NCI-H2171 treated with DMSO at 0.1 percent for 48 hours (cell line): Measurements from ENCODE around the gene ZIM2.

ENCODE experiments used
- DNase-seq: peaks from one replicate; lab custom pipeline; 2025; lab: John Stamatoyannopoulos, UW

Gene ZIM2

DNA sequence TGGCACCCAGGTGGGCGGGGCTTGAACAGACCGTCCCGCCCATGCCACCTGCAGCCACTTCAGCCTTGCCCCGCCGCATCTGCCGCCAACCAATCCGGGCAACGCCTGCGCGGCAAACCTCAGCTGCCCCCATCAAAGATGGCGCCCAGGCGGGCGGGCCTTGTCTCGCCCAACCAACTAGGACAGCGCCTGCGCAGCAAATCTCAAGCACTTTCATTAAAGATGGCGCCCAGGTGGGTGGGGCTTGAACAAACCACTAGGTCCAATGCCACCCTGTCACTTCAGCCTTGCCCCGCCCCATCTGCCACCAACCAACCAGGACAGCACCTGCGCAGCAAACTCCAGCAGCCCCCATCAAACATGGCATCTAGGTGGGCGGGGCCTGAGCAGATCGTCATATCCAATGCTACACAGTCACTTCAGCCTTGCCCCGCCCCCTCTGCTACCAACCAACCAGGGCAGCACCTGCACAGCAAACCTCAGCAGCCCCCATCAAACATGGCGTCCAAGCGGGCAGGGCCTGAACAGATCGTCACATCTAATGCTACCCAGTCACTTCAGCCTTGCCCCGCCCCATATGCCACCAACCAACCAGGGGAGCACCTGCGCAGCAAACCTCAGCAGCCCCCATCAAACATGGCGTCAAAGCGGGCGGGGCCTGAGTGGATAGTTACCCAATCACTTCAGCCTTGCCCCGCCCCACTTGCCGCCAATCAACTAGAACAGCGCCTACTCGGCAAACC lies 1.4 kb downstream of the ZIM2 start:
- DNase-seq = no peak

DNA sequence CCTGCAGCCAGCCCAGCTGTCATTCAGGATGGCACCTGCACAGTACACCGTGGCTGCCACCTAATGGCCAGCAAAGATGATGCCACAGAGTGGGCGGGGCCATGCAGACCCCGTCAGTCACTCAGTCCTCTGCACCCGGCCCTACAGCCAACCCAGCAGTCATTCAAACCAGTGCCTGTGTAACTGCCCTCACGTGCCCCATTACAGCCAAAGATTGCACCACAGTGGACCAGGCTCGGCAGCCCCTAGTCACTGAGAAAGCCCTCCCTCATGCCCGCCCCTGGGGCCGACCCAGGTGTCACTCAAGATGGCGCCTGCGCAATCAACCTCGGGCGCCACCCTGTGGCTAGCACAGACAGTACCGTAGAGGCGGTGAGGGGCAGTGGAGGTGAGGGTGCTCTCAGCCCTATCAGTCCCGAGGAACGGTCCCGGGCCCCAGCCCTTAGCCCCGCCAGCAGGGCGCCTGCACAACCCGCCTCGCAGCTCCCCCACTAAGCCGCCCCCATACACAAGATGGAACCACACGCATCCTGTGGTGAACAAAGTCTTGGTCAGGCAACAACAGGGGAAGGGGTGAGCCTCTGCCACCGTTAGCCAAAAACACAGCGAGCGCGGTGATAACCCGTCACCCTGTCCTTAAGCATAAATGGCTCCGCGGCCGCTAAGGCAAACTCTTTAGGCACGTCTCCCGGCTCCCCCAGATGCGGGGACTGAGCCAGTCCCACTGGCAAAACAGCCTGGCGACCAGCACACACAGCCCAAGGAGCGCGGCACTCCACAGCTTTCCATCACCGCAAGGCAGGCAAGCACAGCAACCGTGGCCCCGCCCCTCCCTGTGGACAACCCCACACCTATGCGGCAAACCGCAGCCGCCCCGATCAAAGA lies 2.3 kb downstream of the ZIM2 start:
- DNase-seq = no peak

DNA sequence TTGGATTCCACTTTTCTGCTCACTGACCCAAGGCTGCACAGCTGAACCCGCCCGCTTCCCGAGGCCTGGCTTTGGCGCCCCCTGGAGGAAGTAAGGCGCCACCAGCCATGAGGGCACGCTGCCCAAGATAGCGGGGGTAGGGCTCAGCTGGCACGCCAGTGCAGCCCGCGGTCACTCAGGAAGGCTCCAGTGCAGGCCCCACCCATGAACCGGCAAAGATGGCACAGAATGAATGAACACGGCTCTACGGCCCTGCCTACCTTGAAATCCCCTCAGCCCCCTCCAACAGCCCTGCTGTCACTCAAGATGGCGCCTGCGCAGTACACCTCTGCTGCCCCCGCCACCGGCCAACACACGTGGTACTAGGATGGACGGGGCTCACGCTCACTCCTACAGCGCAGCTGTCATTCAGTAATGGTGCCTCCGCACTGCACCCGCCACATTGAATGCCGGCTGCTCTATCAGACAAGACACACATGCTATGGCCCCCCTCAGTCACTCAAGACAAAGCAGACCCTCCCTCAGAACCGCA lies 3.0 kb downstream of the ZIM2 start:
- no peak for DNase-seq

GRCh38 chr19:56837004-56837403 lies 3.5 kb downstream of the ZIM2 start:
- DNase-seq = no peak

DNA sequence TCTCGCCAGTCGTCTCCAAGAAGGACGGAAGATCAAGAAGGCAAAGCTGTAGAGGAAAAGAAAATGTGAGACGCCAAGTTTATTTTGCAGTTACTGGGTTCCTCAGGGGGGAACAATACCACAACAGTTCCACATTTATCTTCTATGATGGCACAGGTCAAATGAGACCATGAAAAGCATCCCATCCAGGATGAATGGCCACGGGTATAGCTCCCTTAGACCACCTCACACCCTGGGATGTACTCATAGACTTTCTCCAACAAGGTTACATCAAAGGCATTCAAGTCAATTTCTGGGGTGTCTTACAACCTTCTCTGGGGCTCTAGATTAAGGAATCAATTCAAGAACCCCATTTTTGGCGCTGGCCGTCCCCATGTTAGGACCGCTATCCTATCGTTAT lies 4.5 kb downstream of the ZIM2 start:
- DNase-seq = no peak

DNA sequence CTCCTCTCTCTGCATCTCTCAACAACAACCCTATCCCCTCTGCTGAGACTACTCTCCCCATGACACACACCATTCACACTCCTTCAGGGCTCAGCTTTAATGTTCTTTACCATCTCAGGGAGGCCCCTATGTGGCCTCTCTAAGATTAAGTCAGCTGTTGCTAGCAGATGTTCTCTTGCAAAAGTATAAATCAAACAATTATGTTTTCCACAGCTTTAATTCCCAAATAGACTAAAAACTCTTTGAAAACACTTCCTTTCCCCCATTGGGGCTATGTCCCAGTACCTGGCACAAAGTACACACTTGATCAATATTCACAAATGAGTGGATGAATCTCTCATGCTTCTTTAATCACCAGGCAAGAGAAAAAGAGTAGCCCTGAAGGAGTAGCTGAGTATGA lies 5.1 kb downstream of the ZIM2 start:
- DNase-seq = no peak

DNA sequence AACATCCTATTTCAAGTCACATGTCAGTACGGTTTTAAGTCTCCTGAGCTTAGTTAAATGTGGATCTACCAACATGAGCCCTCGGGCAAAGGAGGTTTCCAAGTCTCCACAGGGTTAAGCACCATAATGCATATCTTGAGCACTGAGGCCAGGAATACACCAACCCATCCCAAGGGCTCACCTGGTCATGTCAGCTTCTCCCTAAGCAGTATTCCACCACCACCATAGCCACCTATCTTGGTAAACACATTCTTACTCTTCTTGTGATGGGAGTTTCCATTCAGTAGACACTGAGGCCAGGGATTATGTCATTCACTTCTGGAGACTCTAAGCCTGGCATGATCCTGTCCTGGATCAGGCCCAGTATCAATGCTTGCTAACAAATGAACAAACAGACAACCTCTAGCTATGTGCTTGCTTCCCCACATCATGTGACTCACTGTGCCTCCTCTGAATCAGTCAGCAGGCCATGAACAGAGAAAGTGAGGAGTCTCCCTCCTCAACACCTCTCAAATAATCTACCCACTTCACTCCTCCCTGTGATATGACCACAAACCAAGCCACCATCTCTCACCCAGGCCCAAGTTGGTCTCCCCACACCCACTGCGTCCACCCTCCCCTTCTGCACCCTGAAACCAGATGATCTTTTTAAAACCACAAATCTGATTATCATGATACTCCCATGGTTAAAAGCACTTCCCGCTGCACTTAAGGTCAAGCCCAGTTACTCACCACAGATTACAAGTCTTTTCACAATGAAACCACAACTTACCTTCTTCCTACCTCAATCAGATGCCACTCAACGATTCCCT lies 5.8 kb downstream of the ZIM2 start:
- no peak for DNase-seq

- no peak for DNase-seq
Measured at GRCh38 chr19:56832352-56832928, 8.1 kb downstream of the ZIM2 start.

DNA sequence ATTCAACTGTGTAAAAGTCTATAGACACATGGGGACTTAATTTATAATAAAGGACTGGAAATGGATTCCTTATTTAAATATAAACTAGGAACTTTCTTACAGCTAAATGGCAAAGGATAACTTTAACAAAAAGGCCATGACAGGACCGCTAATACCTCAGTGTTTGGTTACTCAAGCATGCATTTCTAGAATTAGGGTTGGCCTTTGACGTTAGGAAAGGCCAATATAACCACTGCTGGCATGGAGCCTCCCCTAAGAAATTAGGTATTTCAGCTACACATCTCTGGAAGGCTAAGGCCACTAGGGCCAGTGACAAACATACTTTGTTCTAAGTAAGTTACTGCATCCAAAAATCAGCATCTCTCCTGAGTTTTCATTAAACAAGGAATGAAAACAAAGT lies 9.3 kb downstream of the ZIM2 start:
- DNase-seq = no peak

DNA sequence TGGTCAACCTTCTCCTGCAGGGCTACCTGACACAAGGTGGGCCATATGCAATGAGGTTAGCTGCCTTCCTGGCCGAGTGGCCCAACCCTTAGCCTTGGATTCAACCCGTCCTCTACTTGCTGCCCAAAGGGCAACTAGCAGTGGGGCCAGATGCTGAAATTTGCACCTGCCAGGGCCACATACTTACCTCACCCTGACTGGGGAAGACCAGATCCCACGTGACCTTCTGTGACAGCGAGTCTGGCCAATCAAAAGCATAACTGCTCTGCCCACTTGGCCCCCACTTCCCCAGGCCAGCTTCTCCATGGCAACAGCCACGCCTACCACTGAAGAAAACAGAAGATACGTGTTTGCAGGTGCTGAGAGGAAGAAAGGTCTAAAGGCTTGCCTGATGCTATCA lies 10.9 kb downstream of the ZIM2 start:
- no peak for DNase-seq

DNA sequence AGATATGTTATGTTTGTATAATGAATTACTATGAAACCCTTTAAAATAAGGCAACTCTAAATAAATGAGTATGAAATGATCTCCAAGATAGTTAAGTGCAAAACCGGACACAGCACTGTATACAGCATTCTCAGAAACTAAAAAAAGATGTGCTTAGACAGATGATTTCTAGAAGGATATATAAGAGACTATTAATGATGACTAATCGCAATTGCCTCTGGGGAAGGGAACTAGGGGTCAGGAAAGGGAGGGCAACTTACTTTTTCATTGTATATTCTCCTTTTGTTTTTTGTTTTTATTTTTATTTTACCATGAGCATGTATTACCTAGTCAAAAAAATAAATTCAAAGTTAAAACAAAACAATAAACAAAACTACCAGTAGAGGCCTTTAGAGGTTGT lies 12.8 kb downstream of the ZIM2 start:
- no peak for DNase-seq

- no peak for DNase-seq
Measured at GRCh38 chr19:56823956-56824355, 16.6 kb downstream of the ZIM2 start.

DNA sequence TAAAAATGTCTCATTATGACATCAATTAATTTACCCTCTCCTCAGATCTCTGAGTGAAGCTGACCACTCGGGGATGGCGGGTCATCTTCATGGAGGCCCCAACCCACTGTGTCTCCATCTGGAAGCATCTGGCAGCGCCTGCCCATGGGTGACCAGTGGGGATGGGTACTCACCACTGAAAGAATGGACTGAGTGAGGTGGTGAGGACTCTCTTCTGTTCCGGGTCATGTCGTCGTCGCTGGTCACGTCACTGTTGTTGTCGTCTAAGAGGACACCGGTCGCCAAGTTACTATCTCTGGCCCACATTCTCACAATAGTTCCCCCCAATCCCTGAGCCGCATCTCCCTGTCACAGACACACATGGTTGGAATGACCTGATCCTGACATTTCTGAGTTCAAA lies 17.1 kb downstream of the ZIM2 start:
- no peak for DNase-seq

GRCh38 chr19:56822755-56823154 lies 17.8 kb downstream of the ZIM2 start:
- DNase-seq = no peak

GRCh38 chr19:56821675-56822074 lies 18.9 kb downstream of the ZIM2 start:
- DNase-seq = no peak

DNA sequence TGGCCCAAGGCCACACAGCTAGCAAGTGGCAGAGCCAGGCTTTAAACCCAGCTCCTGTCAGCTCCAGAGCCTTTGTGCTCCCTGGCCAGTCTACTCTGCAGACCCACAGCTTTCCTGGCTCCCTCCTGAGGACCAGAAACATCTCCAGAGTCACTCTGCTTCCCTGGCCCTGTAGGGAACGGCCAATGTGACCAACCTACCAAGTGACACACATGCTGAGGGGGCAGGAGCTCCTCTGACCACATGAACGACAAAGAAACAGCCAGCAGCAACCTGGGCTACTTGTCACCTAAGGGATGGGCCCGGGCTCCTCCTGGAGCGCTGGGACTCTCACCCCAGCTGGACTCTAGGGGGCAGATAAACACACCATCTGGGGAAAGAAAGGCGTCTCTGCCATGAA lies 19.3 kb downstream of the ZIM2 start:
- no peak for DNase-seq

- DNase-seq = no peak
Measured at GRCh38 chr19:56819166-56819565, 21.4 kb downstream of the ZIM2 start.

DNA sequence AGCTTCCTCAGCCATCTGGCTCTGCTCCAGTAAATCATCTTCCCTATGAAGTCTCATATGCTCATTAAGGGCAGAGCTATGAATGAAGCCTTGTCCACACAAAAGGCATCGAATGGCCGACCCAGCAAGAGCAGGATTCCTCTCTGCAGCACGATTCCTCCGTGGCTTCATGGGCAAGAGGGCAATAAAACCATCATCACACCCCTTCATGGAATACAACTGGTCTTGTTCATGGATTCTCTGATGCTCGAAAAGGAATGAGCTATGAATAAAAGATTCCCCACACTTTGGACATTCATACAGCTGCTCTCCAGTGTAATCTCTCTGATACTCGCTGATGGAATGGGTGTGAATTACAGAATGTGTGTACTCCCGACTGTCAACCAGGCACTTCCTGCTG lies 25.9 kb downstream of the ZIM2 start:
- no peak for DNase-seq

DNA sequence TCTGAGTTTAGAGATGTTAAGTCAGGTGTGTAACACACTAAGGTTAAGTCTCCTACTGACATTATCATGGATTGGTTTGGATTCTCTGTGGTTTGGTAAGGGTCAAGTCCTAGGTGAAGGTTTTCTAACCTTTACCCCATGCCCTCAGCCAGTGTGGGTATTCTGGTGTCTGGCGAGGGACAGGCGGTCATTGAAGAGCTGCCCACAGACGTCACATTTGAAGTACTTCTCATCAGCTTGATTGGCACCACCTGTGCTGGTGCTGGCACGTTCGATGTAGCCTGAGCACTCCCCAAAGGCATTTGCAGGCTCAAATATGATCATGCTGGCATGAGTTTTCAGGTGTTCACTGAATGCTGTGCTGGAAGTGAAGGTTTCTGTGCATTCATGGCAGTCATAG lies 27.0 kb downstream of the ZIM2 start:
- DNase-seq = no peak

DNA sequence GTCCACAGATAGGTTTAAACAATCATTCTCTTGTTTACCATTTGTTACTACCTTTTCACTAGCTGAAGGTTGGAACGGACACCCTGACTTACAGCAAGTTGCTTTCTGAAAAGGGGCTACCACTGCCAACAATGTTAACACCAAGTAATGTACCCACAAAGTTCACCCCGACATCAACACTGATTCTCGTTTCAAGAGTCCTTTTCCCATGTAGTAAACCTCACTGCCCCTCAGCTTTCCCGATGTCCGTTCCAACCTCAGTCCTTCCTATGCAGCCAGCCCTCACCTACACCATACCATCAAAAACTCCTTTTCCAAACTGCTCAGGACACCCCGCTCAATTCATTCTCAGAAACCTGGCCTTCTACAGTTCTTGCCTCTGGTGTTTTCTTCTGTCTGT lies 29.0 kb downstream of the ZIM2 start:
- DNase-seq = no peak

- DNase-seq = no peak
Measured at GRCh38 chr19:56810260-56810659, 30.3 kb downstream of the ZIM2 start.
